ENCODE data around the gene LAMA2. TPM values are rescaled to one million over a fixed set of nuclear protein-coding genes. Genes with fewer than 3 reads are reported as not detected.

LAMA2 gene
- total RNA-seq, 6 experiments from 2014 or later = 2.9 to 12.1 (median 6.2) TPM

DNA sequence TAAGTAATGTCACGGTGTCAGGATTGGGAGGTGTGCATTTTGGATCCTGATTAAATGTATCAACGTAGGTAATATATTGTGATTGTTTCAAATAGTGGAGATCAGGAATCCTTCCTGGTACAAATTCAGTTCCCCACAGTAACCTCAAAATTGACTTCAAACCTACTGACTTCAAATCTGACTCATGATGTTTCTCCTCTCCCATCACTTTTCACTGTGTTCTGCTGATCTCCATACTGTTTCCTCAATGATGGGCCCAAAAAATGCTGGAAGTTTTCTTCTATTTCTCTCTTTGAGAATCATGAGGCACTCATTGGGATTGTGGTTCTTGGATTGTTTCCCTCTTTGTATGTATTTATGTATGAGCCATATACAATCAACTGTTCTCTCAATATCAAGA, 35.9 kb downstream of the LAMA2 start:
- DNase-seq = no peak
- no peak for TF ChIP-seq POLR2A (IDR thresholded peaks at IDR 0.05)
- TF ChIP-seq, protein P1, sequence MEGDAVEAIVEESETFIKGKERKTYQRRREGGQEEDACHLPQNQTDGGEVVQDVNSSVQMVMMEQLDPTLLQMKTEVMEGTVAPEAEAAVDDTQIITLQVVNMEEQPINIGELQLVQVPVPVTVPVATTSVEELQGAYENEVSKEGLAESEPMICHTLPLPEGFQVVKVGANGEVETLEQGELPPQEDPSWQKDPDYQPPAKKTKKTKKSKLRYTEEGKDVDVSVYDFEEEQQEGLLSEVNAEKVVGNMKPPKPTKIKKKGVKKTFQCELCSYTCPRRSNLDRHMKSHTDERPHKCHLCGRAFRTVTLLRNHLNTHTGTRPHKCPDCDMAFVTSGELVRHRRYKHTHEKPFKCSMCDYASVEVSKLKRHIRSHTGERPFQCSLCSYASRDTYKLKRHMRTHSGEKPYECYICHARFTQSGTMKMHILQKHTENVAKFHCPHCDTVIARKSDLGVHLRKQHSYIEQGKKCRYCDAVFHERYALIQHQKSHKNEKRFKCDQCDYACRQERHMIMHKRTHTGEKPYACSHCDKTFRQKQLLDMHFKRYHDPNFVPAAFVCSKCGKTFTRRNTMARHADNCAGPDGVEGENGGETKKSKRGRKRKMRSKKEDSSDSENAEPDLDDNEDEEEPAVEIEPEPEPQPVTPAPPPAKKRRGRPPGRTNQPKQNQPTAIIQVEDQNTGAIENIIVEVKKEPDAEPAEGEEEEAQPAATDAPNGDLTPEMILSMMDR (IDR thresholded peaks at IDR 0.05) = no peak
- Histone ChIP-seq H3K27me3 (no peaks in the 10 kb centered on the region), H3K4me1 (no peaks in the 10 kb centered on the region), H3K4me3 (no peak overlapping the region), H3K9me3 (no peaks in the 10 kb centered on the region), H3K36me3 (no peaks in the 10 kb centered on the region), H3K27ac (no peak overlapping the region)
- ATAC-seq = no peak
- 75% methylated on average over 2 of the region's 2 CpGs for WGBS (ENCODE audit: insufficient coverage, low coverage, low lambda C conversion rate, missing lambda C conversion rate)
- intact Hi-C loops (cut with DNase I) = no loop called here

DNA sequence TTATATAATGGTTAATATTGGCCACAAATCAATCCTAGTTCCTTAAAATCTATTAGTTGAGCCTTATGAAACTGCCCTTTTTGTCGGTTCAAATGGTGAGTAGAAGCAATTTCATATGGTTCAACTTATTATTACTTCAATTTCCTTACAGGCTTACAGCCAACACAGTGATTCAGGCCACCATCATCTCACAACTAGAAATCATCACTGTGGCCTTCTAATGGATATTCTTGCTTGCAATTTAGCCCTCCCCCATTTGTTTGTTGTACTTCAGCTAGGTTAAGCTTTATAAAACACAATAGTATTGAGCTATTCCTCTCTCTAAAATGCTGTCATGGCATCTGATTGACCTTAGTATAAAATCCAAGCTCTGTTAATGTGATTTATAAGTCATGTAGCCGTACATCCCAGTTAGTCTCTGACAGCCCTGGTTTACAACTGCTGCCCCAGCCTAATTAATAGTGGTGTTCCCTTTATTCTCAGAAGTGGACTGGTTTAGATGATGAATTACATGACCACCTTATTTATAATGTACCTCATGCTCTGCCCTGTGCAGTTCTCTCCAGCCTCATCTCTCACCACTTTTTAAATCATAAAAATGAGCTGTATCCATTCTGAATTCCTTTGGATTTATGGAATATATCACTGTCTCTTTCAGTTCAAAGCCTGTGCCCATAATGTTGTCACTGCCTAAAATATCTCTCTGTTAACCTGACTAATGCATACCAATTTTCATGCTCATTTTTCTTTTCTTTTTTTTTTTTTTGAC, 36.7 kb downstream of the LAMA2 start:
- DNase-seq = no peak
- intact Hi-C loops (cut with DNase I) = no loop called here
- no peak for TF ChIP-seq POLR2A (IDR thresholded peaks at IDR 0.05)
- TF ChIP-seq, protein P1 (IDR thresholded peaks at IDR 0.05) = no peak

DNA sequence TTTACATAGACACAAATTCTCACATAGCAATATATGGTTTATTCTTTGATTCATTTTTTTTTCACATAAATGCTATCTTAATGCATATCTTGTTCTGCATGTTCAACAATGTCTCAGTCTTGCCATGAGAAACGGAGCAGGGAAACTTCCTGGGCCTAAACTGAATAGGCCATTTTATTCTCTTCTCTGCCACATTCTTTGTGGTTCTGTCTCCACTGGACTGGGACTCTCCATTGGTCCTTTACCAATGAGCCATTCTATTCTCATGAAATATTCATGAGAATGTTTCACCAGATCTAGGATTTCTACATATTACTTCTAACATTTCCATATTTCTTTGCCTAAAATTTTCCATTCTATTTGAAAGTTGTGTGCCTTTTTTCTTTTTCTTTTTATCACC, 42.8 kb downstream of the LAMA2 start:
- DNase-seq = no peak
- H3K4me3 ChIP-seq = no peak overlapping the region
- H3K9me3 ChIP-seq = no peaks in the 10 kb centered on the region
- H3K4me1 ChIP-seq = no peaks in the 10 kb centered on the region
- ATAC-seq = no peak
- intact Hi-C loops (cut with DNase I) = no loop called here
- H3K36me3 ChIP-seq = no peaks in the 10 kb centered on the region
- no peaks in the 10 kb centered on the region for H3K27me3 ChIP-seq
- WGBS (ENCODE audit: insufficient coverage, low coverage, low lambda C conversion rate, missing lambda C conversion rate) = 33% methylated on average over 1 of the region's 1 CpG
- TF ChIP-seq, protein P1 (IDR thresholded peaks at IDR 0.05) = no peak
- TF ChIP-seq POLR2A (IDR thresholded peaks at IDR 0.05) = no peak
- no peak overlapping the region for H3K27ac ChIP-seq

More for the DNA sequence above, 36.7 kb downstream of the LAMA2 start:
- Histone ChIP-seq H3K9me3 (no peaks in the 10 kb centered on the region), H3K27me3 (no peaks in the 10 kb centered on the region), H3K36me3 (no peaks in the 10 kb centered on the region), H3K27ac (no peak overlapping the region), H3K4me1 (no peaks in the 10 kb centered on the region), H3K4me3 (no peak overlapping the region)
- WGBS (ENCODE audit: insufficient coverage, low coverage, low lambda C conversion rate, missing lambda C conversion rate) = 50% methylated on average over 2 of the region's 2 CpGs
- ATAC-seq = no peak

DNA sequence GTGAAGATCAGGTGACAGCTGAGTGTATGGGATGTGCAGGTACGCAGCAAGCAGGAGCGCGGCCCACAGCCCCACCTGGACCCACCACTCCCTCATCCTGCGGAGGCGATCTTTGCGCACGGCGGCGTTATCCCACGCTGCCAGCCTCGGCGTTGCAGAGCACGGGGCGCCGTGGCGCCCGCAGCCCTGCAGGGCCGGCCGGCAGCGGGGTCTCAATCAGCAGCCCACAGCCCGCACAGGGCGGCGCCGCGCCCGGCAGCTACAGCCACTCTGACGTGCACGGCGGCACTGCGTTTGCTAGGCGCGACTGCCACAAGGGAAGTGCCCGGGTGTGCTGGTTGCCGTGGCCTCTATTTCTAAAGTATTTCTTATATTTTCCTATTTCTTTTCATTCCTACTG, 46.9 kb downstream of the LAMA2 start:
- H3K36me3 ChIP-seq = no peaks in the 10 kb centered on the region
- H3K27me3 ChIP-seq = no peaks in the 10 kb centered on the region
- intact Hi-C loops (cut with DNase I) = no loop called here
- no CpG with 5 or more reads among the region's 34 CpGs for WGBS (ENCODE audit: insufficient coverage, low coverage, low lambda C conversion rate, missing lambda C conversion rate)
- peak in 1 of 3 donors; percentile 14 for DNase-seq
- no peaks in the 10 kb centered on the region for H3K9me3 ChIP-seq
- no peak for ATAC-seq
- TF ChIP-seq, protein P1 (IDR thresholded peaks at IDR 0.05) = no peak
- TF ChIP-seq POLR2A (IDR thresholded peaks at IDR 0.05) = no peak
- no peaks in the 10 kb centered on the region for H3K4me1 ChIP-seq
- H3K4me3 ChIP-seq = no peak overlapping the region
- no peak overlapping the region for H3K27ac ChIP-seq

Data from right lobe of liver (tissue), 6 donors.